Stimulated activated CD4-positive, alpha-beta T cell treated with anti-CD3 and anti-CD28 coated beads, Interleukin-12 subunit alpha, Interleukin-12 subunit beta, amount 100 ng/mL, for 24 hours (primary cell): ENCODE measurements around the gene TNFRSF18.
A peak's percentile ranks its signal among the peaks of the same experiment; 100 is the strongest.
"Not testable (repeated sequence)": the region's sequence is repeated elsewhere in the genome, so short reads cannot be mapped to it uniquely, and the experiment has no call there.

ENCODE experiments used
- DNase-seq, 2 experiments: peaks; one replicate each; pipeline ENCODE4 v3.0.0-alpha.2; 2020; ENCODE audit warnings: low read depth in 2 of 2

TNFRSF18 gene

GRCh38 chr1:1179346-1179982 lies 26.9 kb downstream of the TNFRSF18 start:
- DNase-seq: no peak

GRCh38 chr1:1178794-1179331 lies 27.5 kb downstream of the TNFRSF18 start:
- no peak for DNase-seq

GRCh38 chr1:1177452-1178206 lies 28.8 kb downstream of the TNFRSF18 start:
- no peak for DNase-seq

- DNase-seq: no peak
Observed at GRCh38 chr1:1176931-1177330, 29.5 kb downstream of the TNFRSF18 start.

- DNase-seq: not testable (repeated sequence)
Observed at GRCh38 chr1:1176063-1176761, 30.2 kb downstream of the TNFRSF18 start.

- DNase-seq: no peak
Observed at GRCh38 chr1:1175221-1176062, 30.9 kb downstream of the TNFRSF18 start.

GRCh38 chr1:1173793-1174415 lies 32.5 kb downstream of the TNFRSF18 start, which contains the start of gene TTLL10:
TSS of gene TTLL10 (plus strand) at chr1:1173880. CDS start at chr1:1179216, 5,336 bp downstream.
- peak in 1 of 2 experiments; percentile 22 for DNase-seq

- no peak for DNase-seq
Observed at GRCh38 chr1:1173061-1173792, 33.2 kb downstream of the TNFRSF18 start.

- no peak for DNase-seq
Observed at GRCh38 chr1:1171546-1172340, 34.6 kb downstream of the TNFRSF18 start.

GRCh38 chr1:1171161-1171545 lies 35.2 kb downstream of the TNFRSF18 start:
- DNase-seq: no peak

GRCh38 chr1:1170215-1171091 lies 35.9 kb downstream of the TNFRSF18 start:
- no peak for DNase-seq

GRCh38 chr1:1169429-1170214 lies 36.8 kb downstream of the TNFRSF18 start:
- no peak for DNase-seq

- no peak for DNase-seq
Observed at GRCh38 chr1:1168451-1169411, 37.7 kb downstream of the TNFRSF18 start.

GRCh38 chr1:1167841-1168450 lies 38.4 kb downstream of the TNFRSF18 start:
- no peak for DNase-seq

GRCh38 chr1:1167398-1167821 lies 39.0 kb downstream of the TNFRSF18 start:
- DNase-seq: no peak
